A549 (cell line): Measurements from ENCODE around the gene MS4A4A.

Experiments used
- CHD2 ChIP-seq: fragments of 150-350 bp; IDR thresholded peaks from 2 replicates; pipeline ENCODE4 v1.6.1; 2014; ENCODE audit warnings: low read length; ENCODE audit not compliant: partially characterized antibody
- ESRRA ChIP-seq: fragments of 150-350 bp; IDR thresholded peaks from 2 replicates; pipeline ENCODE4 v1.6.1; 2014; ENCODE audit warnings: mild to moderate bottlenecking, low read length, borderline replicate concordance
- HDAC2 ChIP-seq: fragments of 200-600 bp; sonication (generic); IDR thresholded peaks from 2 replicates; pipeline ENCODE4 v1.6.1; 2016
- HMGXB4 ChIP-seq: fragments of 250-450 bp; sonication (Bioruptor Pico); IDR thresholded peaks from 2 replicates; pipeline ENCODE4 v1.5.0; 2021; ENCODE audit warnings: mild to moderate bottlenecking, moderate library complexity, borderline replicate concordance
- HOXA7 ChIP-seq: fragments of 250-450 bp; sonication (Bioruptor Pico); IDR thresholded peaks from 2 replicates; pipeline ENCODE4 v1.5.0; 2020; ENCODE audit warnings: mild to moderate bottlenecking, moderate library complexity
- MAFK ChIP-seq: fragments of 450-650 bp; IDR thresholded peaks from 2 replicates; pipeline ENCODE4 v1.6.1; 2014; ENCODE audit not compliant: partially characterized antibody
- RAD21 ChIP-seq, 2 experiments: fragments of >200 bp in 1 of 2; sonication (Bioruptor Twin) in 1 of 2; formaldehyde crosslinking in 1 of 2; IDR thresholded peaks in 1 of 2; conservative IDR thresholded peaks in 1 of 2; 2 replicates in 1 of 2; 3 replicates in 1 of 2; pipeline ENCODE4 v1.6.1; 2012 to 2018; ENCODE audit warnings: inconsistent platforms in 1 of 2
- RNF2 ChIP-seq: fragments of 200-600 bp; sonication (generic); IDR thresholded peaks from 2 replicates; pipeline ENCODE4 v1.6.1; 2016; ENCODE audit warnings: low read depth, mild to moderate bottlenecking, antibody characterized with exemption, moderate library complexity, borderline replicate concordance
- SMC3 ChIP-seq: fragments of >200 bp; sonication (Bioruptor Twin); formaldehyde crosslinking; IDR thresholded peaks from 3 replicates; pipeline ENCODE4 v1.6.1; 2018; ENCODE audit warnings: inconsistent platforms
- TF ChIP-seq, protein P1 (sequence below): fragments of >200 bp; sonication (Bioruptor Twin); formaldehyde crosslinking; IDR thresholded peaks from 3 replicates; pipeline ENCODE4 v1.5.1; 2016

DNA sequence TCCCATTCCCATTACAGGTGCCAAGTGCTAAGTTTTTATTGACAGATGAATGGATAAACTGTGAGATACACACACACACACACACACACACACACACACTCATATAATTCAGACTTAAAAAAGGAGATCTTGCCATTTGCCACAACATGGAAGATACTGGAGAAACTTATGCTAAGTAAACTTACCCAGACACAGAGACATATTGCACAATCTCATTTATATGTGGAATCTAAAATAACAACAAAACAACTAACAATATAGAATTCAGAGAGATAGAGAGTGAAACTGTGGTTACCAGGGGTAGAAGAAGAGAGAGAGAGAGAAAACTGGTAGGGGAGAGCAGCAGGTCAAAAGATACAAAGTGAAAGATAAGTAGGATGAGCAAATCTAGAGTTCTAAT is 48.0 kb downstream of the MS4A4A start:
- TF ChIP-seq, protein P1, sequence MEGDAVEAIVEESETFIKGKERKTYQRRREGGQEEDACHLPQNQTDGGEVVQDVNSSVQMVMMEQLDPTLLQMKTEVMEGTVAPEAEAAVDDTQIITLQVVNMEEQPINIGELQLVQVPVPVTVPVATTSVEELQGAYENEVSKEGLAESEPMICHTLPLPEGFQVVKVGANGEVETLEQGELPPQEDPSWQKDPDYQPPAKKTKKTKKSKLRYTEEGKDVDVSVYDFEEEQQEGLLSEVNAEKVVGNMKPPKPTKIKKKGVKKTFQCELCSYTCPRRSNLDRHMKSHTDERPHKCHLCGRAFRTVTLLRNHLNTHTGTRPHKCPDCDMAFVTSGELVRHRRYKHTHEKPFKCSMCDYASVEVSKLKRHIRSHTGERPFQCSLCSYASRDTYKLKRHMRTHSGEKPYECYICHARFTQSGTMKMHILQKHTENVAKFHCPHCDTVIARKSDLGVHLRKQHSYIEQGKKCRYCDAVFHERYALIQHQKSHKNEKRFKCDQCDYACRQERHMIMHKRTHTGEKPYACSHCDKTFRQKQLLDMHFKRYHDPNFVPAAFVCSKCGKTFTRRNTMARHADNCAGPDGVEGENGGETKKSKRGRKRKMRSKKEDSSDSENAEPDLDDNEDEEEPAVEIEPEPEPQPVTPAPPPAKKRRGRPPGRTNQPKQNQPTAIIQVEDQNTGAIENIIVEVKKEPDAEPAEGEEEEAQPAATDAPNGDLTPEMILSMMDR: no peak
- no peak for TF ChIP-seq RNF2
- no peak for TF ChIP-seq HDAC2
- no peak for TF ChIP-seq RAD21 (conservative IDR thresholded peaks at IDR 0.05 in 1 of 2, IDR thresholded peaks at IDR 0.05 in 1 of 2)
- no peak for TF ChIP-seq MAFK
- TF ChIP-seq ESRRA: no peak
- no peak for TF ChIP-seq HMGXB4 (CRISPR knock-in tag)
- TF ChIP-seq SMC3: no peak
- no peak for TF ChIP-seq HOXA7 (CRISPR knock-in tag)
- no peak for TF ChIP-seq CHD2
